Osteocyte (in vitro differentiated cells): ENCODE measurements around the gene INS. TPM values are rescaled to one million over a fixed set of nuclear protein-coding genes. Genes with fewer than 3 reads are reported as not detected.

ENCODE experiments used
- DNase-seq: peaks from one replicate; pipeline ENCODE4 v3.0.0; 2021; ENCODE audit warnings: mixed read lengths; ENCODE audit not compliant: unreplicated experiment; ENCODE audit errors: extremely low spot score
- H3K27ac Mint-ChIP-seq: one replicate; pipeline ENCODE4 v1.8.0; 2021; ENCODE audit warnings: mild to moderate bottlenecking, mixed read lengths; ENCODE audit not compliant: unreplicated experiment
- H3K27me3 Mint-ChIP-seq: one replicate; pipeline ENCODE4 v1.8.0; 2021; ENCODE audit warnings: mixed read lengths; ENCODE audit not compliant: unreplicated experiment
- H3K36me3 Mint-ChIP-seq: one replicate; pipeline ENCODE4 v1.8.0; 2021; ENCODE audit warnings: mixed read lengths; ENCODE audit not compliant: unreplicated experiment
- H3K4me1 Mint-ChIP-seq: one replicate; pipeline ENCODE4 v1.8.0; 2021; ENCODE audit warnings: mixed read lengths; ENCODE audit not compliant: unreplicated experiment
- H3K4me3 Mint-ChIP-seq: one replicate; pipeline ENCODE4 v1.8.0; 2021; ENCODE audit warnings: mild to moderate bottlenecking, moderate library complexity, mixed read lengths; ENCODE audit not compliant: unreplicated experiment
- H3K9me3 Mint-ChIP-seq: one replicate; pipeline ENCODE4 v1.8.0; 2021; ENCODE audit warnings: mixed read lengths; ENCODE audit not compliant: unreplicated experiment
- CTCF ChIP-seq: fragments of 200-600 bp; sonication (generic); IDR thresholded peaks from 2 replicates; pipeline ENCODE4 v1.5.0; 2021; ENCODE audit warnings: antibody characterized with exemption, mild to moderate bottlenecking, moderate library complexity
- total RNA-seq: library from RNA; stranded (reverse); gene quantifications from 2 replicates; pipeline ENCODE4 v1.2.1, GENCODE V29; 2021

INS gene
- total RNA-seq, 1 donor from 2014 or later, result not detected

GRCh38 chr11:2139621-2140337 lies 21.2 kb downstream of the INS start:
- no peak overlapping the region for H3K27ac Mint-ChIP-seq
- H3K36me3 Mint-ChIP-seq, result peaks cover 4% of the 10 kb centered on the region
- DNase-seq, result no peak
- peak overlapping the region; percentile 54 for H3K4me3 Mint-ChIP-seq
- peaks cover 43% of the 10 kb centered on the region for H3K4me1 Mint-ChIP-seq
- H3K9me3 Mint-ChIP-seq, result no peaks in the 10 kb centered on the region
- H3K27me3 Mint-ChIP-seq, result peaks cover 35% of the 10 kb centered on the region
- TF ChIP-seq CTCF, result peak; percentile 20

GRCh38 chr11:2139123-2139521 lies 21.9 kb downstream of the INS start, which contains the start of gene IGF2:
Gene IGF2 (minus strand): TSS chr11:2139389. CDS start chr11:2135523, 3,866 bp downstream.
- Mint-ChIP-seq H3K27me3 (peaks cover 35% of the 10 kb centered on the region), H3K4me1 (peaks cover 43% of the 10 kb centered on the region), H3K27ac (peak within 1 kb of the TSS; percentile 63), H3K4me3 (peak within 1 kb of the TSS; percentile 76), H3K36me3 (peaks cover 6% of the 10 kb centered on the region), H3K9me3 (no peaks in the 10 kb centered on the region)
- peak; percentile 25 for TF ChIP-seq CTCF
- no peak for DNase-seq

- no peak for DNase-seq
- no peak for TF ChIP-seq CTCF
- H3K36me3 Mint-ChIP-seq, result peaks cover 6% of the 10 kb centered on the region
- H3K4me3 Mint-ChIP-seq, result peak overlapping the region; percentile 76
- H3K27me3 Mint-ChIP-seq, result peaks cover 35% of the 10 kb centered on the region
- H3K9me3 Mint-ChIP-seq, result no peaks in the 10 kb centered on the region
- peaks cover 42% of the 10 kb centered on the region for H3K4me1 Mint-ChIP-seq
- peak overlapping the region; percentile 63 for H3K27ac Mint-ChIP-seq
These were observed 22.4 kb downstream of the INS start for GRCh38 chr11:2138431-2139122.

- DNase-seq, result no peak
- Mint-ChIP-seq H3K27ac (no peak overlapping the region), H3K36me3 (peaks cover 6% of the 10 kb centered on the region), H3K9me3 (no peaks in the 10 kb centered on the region), H3K4me1 (peaks cover 38% of the 10 kb centered on the region), H3K4me3 (peak overlapping the region; percentile 77), H3K27me3 (peaks cover 35% of the 10 kb centered on the region)
- no peak for TF ChIP-seq CTCF
These were observed 23.0 kb downstream of the INS start for GRCh38 chr11:2138068-2138430.
